Right cardiac atrium (tissue), 5 donors: Measurements from ENCODE around the gene PRRT2. TPM values are rescaled to one million over a fixed set of nuclear protein-coding genes. Genes with fewer than 3 reads are reported as not detected.
"Not testable (repeated sequence)": the region's sequence is repeated elsewhere in the genome, so short reads cannot be mapped to it uniquely, and the experiment has no call there.

Source experiments
- ATAC-seq, 2 donors: fragments of 200-7000 bp; cut with Tn5 transposase; one replicate each; pipeline versions ENCODE4 v1.8.0 to v1.9.1; 2020; ENCODE audit warnings: moderate library complexity in 2 of 2, mild to moderate bottlenecking in 1 of 2
- DNase-seq, 3 donors: peaks; one replicate each; pipeline ENCODE4 v3.0.0-alpha.2; 2020
- H3K27ac ChIP-seq: one replicate; pipeline ENCODE4 v1.5.1; 2013; ENCODE audit warnings: mild to moderate bottlenecking, low read length, control low read depth, moderate library complexity
- H3K27me3 ChIP-seq: one replicate; pipeline ENCODE4 v1.6.1; 2013; ENCODE audit not compliant: control insufficient read depth, insufficient read depth
- H3K4me1 ChIP-seq: one replicate; pipeline ENCODE4 v1.6.1; 2013; ENCODE audit warnings: low read length; ENCODE audit not compliant: control insufficient read depth, insufficient read depth
- H3K4me3 ChIP-seq: one replicate; pipeline ENCODE4 v1.5.1; 2013; ENCODE audit warnings: low read length, control low read depth
- H3K9me3 ChIP-seq: one replicate; pipeline ENCODE4 v1.6.1; 2013; ENCODE audit warnings: low read length; ENCODE audit not compliant: control insufficient read depth
- whole genome bisulfite sequencing: extraction: QIAGEN DNeasy Blood & Tissue Kit; methylation state at CpG from one replicate; pipeline ENCODE4 v1.1.7; 2013; 5-methylcytosine and 5-hydroxymethylcytosine counted together
- intact Hi-C, 4 donors: fragments of 100-400 bp; cut with DNase I; formaldehyde crosslinking; loops; one replicate each; pipeline versions ENCODE4 v1.11.0 to v1.14.0; 2022 to 2023
- long read RNA-seq, 4 donors: library from polyadenylated mRNA; unstranded; transcript quantifications; one replicate each; pipeline ENCODE4 v2.0.0, GENCODE V29; 2020 to 2021
- polyA plus RNA-seq: library from polyadenylated mRNA; stranded (reverse); fragments of 200-250 nt; gene quantifications from one replicate; pipeline ENCODE4 v1.2.3, GENCODE V29; 2013
- total RNA-seq, 4 donors: library from RNA; stranded (reverse); fragmentation: NEBNext Ultra II Directional; extraction: Animal tissue kit (Norgen Biotek cat#: 25700); gene quantifications; one replicate each; pipeline ENCODE4 v1.2.1, GENCODE V29; 2021
- donor health status: healthy with polysubstance abuse.
- donor health status: DM: no; HTN: yes; CAD: no.
- donor health status: DM: no; HTN: no; CAD: no.
- donor health status: DM: no; HTN: yes; CAD: no; lungs with severe emphysema.
- donor health status: DM: yes; HTN: yes; CAD: no.

Gene PRRT2
- total RNA-seq (1 to 10 TPM; 2.5 to 5.0 (median 4.4) TPM), polyA plus RNA-seq (4.8 TPM)
- long read RNA-seq, donor 1, partial matches to known transcripts, result 0 of 1 reads
- long read RNA-seq, donor 1, other reads (novel, unspliced or antisense), result 0 of 1 reads
- long read RNA-seq, donor 2, result 0 reads
- long read RNA-seq, donor 3, result 0 reads
- long read RNA-seq, donor 4, partial matches to known transcripts, result 1 of 1 reads
- long read RNA-seq, donor 4, other reads (novel, unspliced or antisense), result 0 of 1 reads

- H3K27ac ChIP-seq, result peak within 1 kb of the TSS; percentile 89
- DNase-seq, result peak; percentile 71 to 93 (median 91)
- intact Hi-C loops, result loop anchor here in 2 of 4 donors (2.0 to 10.0 kb wide), 2 partner anchors 21 to 183 kb away; partner anchors contain the start of genes HIRIP3 (in 1 of the 2), INO80E (in 1 of the 2) and KIF22 (in 1 of the 2)
- no peaks in the 10 kb centered on the region for H3K9me3 ChIP-seq
- no peaks in the 10 kb centered on the region for H3K27me3 ChIP-seq
- 2% methylated on average over 69 of the region's 69 CpGs for WGBS
- H3K4me1 ChIP-seq, result peaks cover 4% of the 10 kb centered on the region
- H3K4me3 ChIP-seq, result peak within 1 kb of the TSS; percentile 44
- ATAC-seq, result peak in 1 of 2 donors; percentile 2
These were observed at the start of gene PRRT2 for GRCh38 chr16:29811896-29812665. Gene PRRT2 (plus strand): TSS chr16:29812193. CDS start chr16:29813055, 862 bp downstream.

GRCh38 chr16:29763326-29763725 lies 48.7 kb upstream of the PRRT2 start:
- Histone ChIP-seq H3K27ac (no peak overlapping the region), H3K9me3 (no peaks in the 10 kb centered on the region), H3K4me1 (no peaks in the 10 kb centered on the region), H3K27me3 (no peaks in the 10 kb centered on the region), H3K4me3 (no peak overlapping the region)
- no peak for ATAC-seq
- 66% methylated on average over 6 of the region's 6 CpGs for WGBS
- DNase-seq, result no peak
- intact Hi-C loops, result no loop called here

- 75% methylated on average over 15 of the region's 15 CpGs for WGBS
- ATAC-seq (peak in 1 of 2 donors; percentile 41), DNase-seq (no peak)
- H3K27me3 ChIP-seq, result no peaks in the 10 kb centered on the region
- intact Hi-C loops, result no loop called here
- H3K27ac ChIP-seq, result no peak overlapping the region
- H3K9me3 ChIP-seq, result no peaks in the 10 kb centered on the region
- no peak overlapping the region for H3K4me3 ChIP-seq
- H3K4me1 ChIP-seq, result no peaks in the 10 kb centered on the region
These were observed 46.6 kb upstream of the PRRT2 start for GRCh38 chr16:29765167-29766032.

- WGBS, result 87% methylated on average over 3 of the region's 3 CpGs
- Histone ChIP-seq H3K4me3 (no peak overlapping the region), H3K27ac (no peak overlapping the region), H3K9me3 (no peaks in the 10 kb centered on the region), H3K4me1 (no peaks in the 10 kb centered on the region), H3K27me3 (no peaks in the 10 kb centered on the region)
- no peak for DNase-seq
- ATAC-seq, result no peak
- intact Hi-C loops, result no loop called here
These were observed 45.4 kb upstream of the PRRT2 start for GRCh38 chr16:29766571-29766970.

- no peak overlapping the region for H3K27ac ChIP-seq
These were observed 44.9 kb upstream of the PRRT2 start for GRCh38 chr16:29767062-29767461.

GRCh38 chr16:29769507-29769906 lies 42.5 kb upstream of the PRRT2 start:
- DNase-seq, result no peak
- H3K27me3 ChIP-seq, result no peaks in the 10 kb centered on the region
- H3K4me3 ChIP-seq, result no peak overlapping the region
- no peak for ATAC-seq
- H3K4me1 ChIP-seq, result no peaks in the 10 kb centered on the region
- H3K9me3 ChIP-seq, result no peaks in the 10 kb centered on the region
- intact Hi-C loops, result no loop called here
- WGBS, result 82% methylated on average over 2 of the region's 2 CpGs
- H3K27ac ChIP-seq, result no peak overlapping the region

More at GRCh38 chr16:29767062-29767461, 44.9 kb upstream of the PRRT2 start:
- no peak overlapping the region for H3K4me3 ChIP-seq
- ATAC-seq (no peak), DNase-seq (no peak)
- H3K9me3 ChIP-seq, result no peaks in the 10 kb centered on the region
- no peaks in the 10 kb centered on the region for H3K4me1 ChIP-seq
- WGBS, result 89% methylated on average over 3 of the region's 3 CpGs
- H3K27me3 ChIP-seq, result no peaks in the 10 kb centered on the region
- intact Hi-C loops, result no loop called here

- DNase-seq (no peak), ATAC-seq (no peak)
- H3K27ac ChIP-seq, result no peak overlapping the region
- 71% methylated on average over 7 of the region's 7 CpGs for WGBS
- no peaks in the 10 kb centered on the region for H3K4me1 ChIP-seq
- no peaks in the 10 kb centered on the region for H3K27me3 ChIP-seq
- H3K4me3 ChIP-seq, result no peak overlapping the region
- H3K9me3 ChIP-seq, result no peaks in the 10 kb centered on the region
- intact Hi-C loops, result no loop called here
These were observed 41.6 kb upstream of the PRRT2 start for GRCh38 chr16:29770250-29770929.

GRCh38 chr16:29772330-29772729 lies 39.7 kb upstream of the PRRT2 start:
- H3K27ac ChIP-seq, H3K27me3 ChIP-seq, H3K4me1 ChIP-seq, H3K9me3 ChIP-seq, intact Hi-C loops, H3K4me3 ChIP-seq: not testable (repeated sequence)
- 82% methylated on average over 7 of the region's 7 CpGs for WGBS
- ATAC-seq, result peak in 1 of 2 donors; percentile 62
- DNase-seq, result peak in 1 of 3 donors; percentile 70

- Histone ChIP-seq H3K4me1 (no peaks in the 10 kb centered on the region), H3K27ac (no peak overlapping the region), H3K27me3 (no peaks in the 10 kb centered on the region), H3K9me3 (no peaks in the 10 kb centered on the region), H3K4me3 (no peak overlapping the region)
- WGBS, result 86% methylated on average over 5 of the region's 5 CpGs
- ATAC-seq (no peak), DNase-seq (no peak)
- intact Hi-C loops, result no loop called here
These were observed 37.3 kb upstream of the PRRT2 start for GRCh38 chr16:29774730-29775129.

- ATAC-seq, result peak in 1 of 2 donors; percentile 20
- Histone ChIP-seq H3K27me3 (no peaks in the 10 kb centered on the region), H3K4me1 (no peaks in the 10 kb centered on the region), H3K27ac (no peak overlapping the region), H3K9me3 (no peaks in the 10 kb centered on the region), H3K4me3 (no peak overlapping the region)
- DNase-seq, result no peak
- 63% methylated on average over 4 of the region's 4 CpGs for WGBS
- intact Hi-C loops, result no loop called here
These were observed 36.1 kb upstream of the PRRT2 start for GRCh38 chr16:29775742-29776408.
